Suprapubic skin (tissue), 4 donors: Measurements from ENCODE around the gene ICE1. TPM values are rescaled to one million over a fixed set of nuclear protein-coding genes. Genes with fewer than 3 reads are reported as not detected.

ENCODE experiments used
- DNase-seq, 2 donors: peaks; one replicate each; pipeline ENCODE4 v3.0.0-alpha.2; 2019; ENCODE audit warnings: low spot score in 2 of 2
- H3K27ac ChIP-seq: fragments of 200-600 bp; sonication (generic); one replicate; pipeline ENCODE4 v1.5.1; 2019
- H3K27me3 ChIP-seq: fragments of 200-600 bp; sonication (generic); one replicate; pipeline ENCODE4 v1.5.1; 2019
- H3K36me3 ChIP-seq: fragments of 200-600 bp; sonication (generic); one replicate; pipeline ENCODE4 v1.5.1; 2019
- H3K4me1 ChIP-seq: fragments of 200-600 bp; sonication (generic); one replicate; pipeline ENCODE4 v1.5.1; 2019
- H3K4me3 ChIP-seq: fragments of 200-600 bp; sonication (generic); one replicate; pipeline ENCODE4 v1.5.1; 2019; ENCODE audit warnings: mild to moderate bottlenecking
- H3K9me3 ChIP-seq: fragments of 200-600 bp; sonication (generic); one replicate; pipeline ENCODE4 v1.5.1; 2019
- EP300 ChIP-seq: sonication (generic); formaldehyde crosslinking; IDR thresholded peaks from one replicate; pipeline ENCODE4 v1.6.1; 2017; ENCODE audit warnings: antibody characterized with exemption
- POLR2A ChIP-seq, 2 donors: fragments of 450-650 bp; IDR thresholded peaks; one replicate each; pipeline ENCODE4 v1.6.1; 2017; ENCODE audit warnings: antibody characterized with exemption in 2 of 2, mild to moderate bottlenecking in 2 of 2, moderate library complexity in 2 of 2
- POLR2AphosphoS5 ChIP-seq, 3 donors: sonication (generic); formaldehyde crosslinking; IDR thresholded peaks; one replicate each; pipeline ENCODE4 v1.6.1; 2017; ENCODE audit warnings: antibody characterized with exemption in 3 of 3
- WGBS: methylation state at CpG from one replicate; pipeline ENCODE4 v1.1.5; 2018; 5-methylcytosine and 5-hydroxymethylcytosine counted together
- total RNA-seq, 4 donors: library from RNA; depleted of rRNA; stranded (reverse); fragments of >200 nt; gene quantifications; one replicate each; pipeline ENCODE4 v1.1.0, GENCODE V29; 2016
- TF ChIP-seq, protein P1 (sequence below), 2 donors: fragments of 200-600 bp in 1 of 2; fragments of 450-650 bp in 1 of 2; sonication (generic) in 1 of 2; IDR thresholded peaks; one replicate each; pipeline ENCODE4 v1.5.1; 2016 to 2019; ENCODE audit warnings: antibody characterized with exemption in 2 of 2, mild to moderate bottlenecking in 1 of 2, moderate library complexity in 1 of 2

The ICE1 gene
- total RNA-seq, 4 donors from 2014 or later = 17.6 to 27.4 (median 24.1) TPM

DNA sequence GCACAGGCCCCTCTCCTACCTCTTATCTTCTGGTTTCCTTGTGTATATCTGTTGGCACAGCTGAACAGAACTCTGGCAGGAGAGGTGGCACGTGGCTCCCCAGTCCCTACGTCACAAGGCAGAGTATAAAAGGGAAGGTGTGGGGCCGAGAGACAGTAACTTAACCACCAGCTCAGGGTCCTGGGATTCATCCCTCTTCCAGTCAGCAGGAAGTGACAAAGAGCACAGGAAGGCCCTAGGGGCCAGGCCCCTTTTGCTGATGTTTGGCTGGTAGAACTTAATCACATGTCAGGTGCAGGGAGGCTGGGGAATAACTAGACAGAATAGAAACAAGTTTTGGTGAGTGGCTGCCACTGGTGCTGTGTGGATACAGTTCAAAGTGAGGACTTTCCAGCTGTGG lies 4.5 kb upstream of the ICE1 start:
- Histone ChIP-seq H3K27me3 (no peaks in the 10 kb centered on the region), H3K36me3 (no peaks in the 10 kb centered on the region), H3K4me3 (no peak overlapping the region), H3K27ac (no peak overlapping the region), H3K9me3 (no peaks in the 10 kb centered on the region), H3K4me1 (peaks cover 17% of the 10 kb centered on the region)
- WGBS = 72% methylated on average over 3 of the region's 3 CpGs
- no peak for DNase-seq
- TF ChIP-seq POLR2A (IDR thresholded peaks at IDR 0.05) = no peak
- no peak for TF ChIP-seq POLR2AphosphoS5 (IDR thresholded peaks at IDR 0.05)
- no peak for TF ChIP-seq EP300
- TF ChIP-seq, protein P1, sequence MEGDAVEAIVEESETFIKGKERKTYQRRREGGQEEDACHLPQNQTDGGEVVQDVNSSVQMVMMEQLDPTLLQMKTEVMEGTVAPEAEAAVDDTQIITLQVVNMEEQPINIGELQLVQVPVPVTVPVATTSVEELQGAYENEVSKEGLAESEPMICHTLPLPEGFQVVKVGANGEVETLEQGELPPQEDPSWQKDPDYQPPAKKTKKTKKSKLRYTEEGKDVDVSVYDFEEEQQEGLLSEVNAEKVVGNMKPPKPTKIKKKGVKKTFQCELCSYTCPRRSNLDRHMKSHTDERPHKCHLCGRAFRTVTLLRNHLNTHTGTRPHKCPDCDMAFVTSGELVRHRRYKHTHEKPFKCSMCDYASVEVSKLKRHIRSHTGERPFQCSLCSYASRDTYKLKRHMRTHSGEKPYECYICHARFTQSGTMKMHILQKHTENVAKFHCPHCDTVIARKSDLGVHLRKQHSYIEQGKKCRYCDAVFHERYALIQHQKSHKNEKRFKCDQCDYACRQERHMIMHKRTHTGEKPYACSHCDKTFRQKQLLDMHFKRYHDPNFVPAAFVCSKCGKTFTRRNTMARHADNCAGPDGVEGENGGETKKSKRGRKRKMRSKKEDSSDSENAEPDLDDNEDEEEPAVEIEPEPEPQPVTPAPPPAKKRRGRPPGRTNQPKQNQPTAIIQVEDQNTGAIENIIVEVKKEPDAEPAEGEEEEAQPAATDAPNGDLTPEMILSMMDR (IDR thresholded peaks at IDR 0.05) = no peak

- TF ChIP-seq POLR2A (IDR thresholded peaks at IDR 0.05) = no peak
- TF ChIP-seq POLR2AphosphoS5 (IDR thresholded peaks at IDR 0.05) = no peak
- no peak for TF ChIP-seq EP300
- TF ChIP-seq, protein P1 (IDR thresholded peaks at IDR 0.05) = no peak
- H3K4me3 ChIP-seq = no peak overlapping the region
- 83% methylated on average over 7 of the region's 7 CpGs for WGBS
- no peaks in the 10 kb centered on the region for H3K27me3 ChIP-seq
- peaks cover 24% of the 10 kb centered on the region for H3K4me1 ChIP-seq
- no peaks in the 10 kb centered on the region for H3K36me3 ChIP-seq
- DNase-seq = no peak
- H3K27ac ChIP-seq = no peak overlapping the region
- H3K9me3 ChIP-seq = no peaks in the 10 kb centered on the region
Measured at GRCh38 chr5:5418764-5419163, 3.7 kb upstream of the ICE1 start.

DNA sequence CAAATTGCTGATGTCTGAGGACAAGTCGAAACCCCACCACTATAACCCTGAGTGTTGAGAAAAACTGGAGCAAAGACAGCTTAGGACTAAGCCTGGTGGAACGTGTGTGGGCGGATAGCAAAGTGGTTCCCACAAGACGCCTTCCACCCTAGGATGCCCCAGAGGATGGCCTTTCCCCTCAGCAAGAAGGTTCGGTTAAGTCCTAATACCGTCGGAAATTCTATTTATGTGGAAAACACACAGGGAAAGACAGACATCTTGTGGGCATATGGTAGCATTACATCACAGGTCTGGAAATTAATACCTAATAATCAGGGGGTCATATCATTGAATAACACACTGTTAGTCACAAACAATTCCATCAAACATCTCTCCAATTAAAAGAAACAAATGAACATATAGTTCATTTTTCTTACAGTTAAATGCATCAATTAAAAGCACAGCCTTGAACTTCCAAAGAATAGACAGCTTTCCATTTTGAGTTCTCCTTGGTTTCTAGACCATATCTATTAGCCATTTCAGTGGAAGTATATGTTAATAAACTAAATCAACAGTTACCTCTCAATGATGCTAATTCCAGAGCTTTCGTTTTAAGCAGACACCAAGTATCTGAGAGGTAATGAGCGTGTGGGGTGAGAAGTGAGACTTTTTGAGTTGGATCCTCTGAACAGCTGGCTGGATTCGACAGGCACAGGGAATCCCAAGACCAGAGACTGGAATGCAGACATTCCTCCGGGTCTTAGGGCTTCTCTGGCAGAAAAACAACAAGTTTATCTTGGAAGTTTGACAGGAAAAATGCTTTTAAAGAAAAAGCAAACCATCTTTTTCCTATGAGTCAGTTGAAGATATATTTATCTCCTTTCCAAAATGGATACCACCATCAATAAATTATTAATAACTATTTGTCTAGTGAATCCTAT lies 2.9 kb upstream of the ICE1 start:
- no peak for DNase-seq
- Histone ChIP-seq H3K4me1 (peaks cover 32% of the 10 kb centered on the region), H3K9me3 (no peaks in the 10 kb centered on the region), H3K27me3 (no peaks in the 10 kb centered on the region), H3K27ac (no peak overlapping the region), H3K36me3 (no peaks in the 10 kb centered on the region), H3K4me3 (no peak overlapping the region)
- 26% methylated on average over 11 of the region's 11 CpGs for WGBS
- TF ChIP-seq EP300 (no peak), POLR2AphosphoS5 (IDR thresholded peaks at IDR 0.05) (no peak), POLR2A (IDR thresholded peaks at IDR 0.05) (no peak)
- TF ChIP-seq, protein P1 (IDR thresholded peaks at IDR 0.05) = peak; percentile 59 to 61

DNA sequence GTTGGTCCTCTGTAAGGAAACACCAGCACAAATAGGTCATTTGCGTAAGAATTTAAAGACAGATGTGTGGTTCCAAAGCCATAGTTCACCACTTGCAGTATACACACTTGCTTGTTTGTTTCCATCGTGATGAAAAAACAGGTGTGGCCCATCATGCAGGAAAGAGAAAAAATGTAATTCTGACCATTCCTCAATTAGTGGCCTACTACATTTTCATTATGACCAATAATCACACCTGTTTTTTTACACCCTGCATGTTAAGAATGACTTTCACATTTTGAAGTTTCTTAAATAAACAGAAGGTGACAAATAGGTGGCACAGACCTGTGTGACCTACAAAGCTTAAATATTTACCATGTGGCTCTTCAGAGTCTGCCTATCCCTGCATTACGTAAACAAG lies 2.2 kb upstream of the ICE1 start:
- H3K27ac ChIP-seq = no peak overlapping the region
- DNase-seq = no peak
- no peak overlapping the region for H3K4me3 ChIP-seq
- 87% methylated on average over 3 of the region's 3 CpGs for WGBS
- H3K9me3 ChIP-seq = no peaks in the 10 kb centered on the region
- no peaks in the 10 kb centered on the region for H3K27me3 ChIP-seq
- no peaks in the 10 kb centered on the region for H3K36me3 ChIP-seq
- H3K4me1 ChIP-seq = peaks cover 39% of the 10 kb centered on the region
- TF ChIP-seq POLR2AphosphoS5 (IDR thresholded peaks at IDR 0.05) (no peak), POLR2A (IDR thresholded peaks at IDR 0.05) (no peak), EP300 (no peak)
- TF ChIP-seq, protein P1 (IDR thresholded peaks at IDR 0.05) = no peak

- 28% methylated on average over 24 of the region's 24 CpGs for WGBS
- Histone ChIP-seq H3K36me3 (no peaks in the 10 kb centered on the region), H3K4me1 (peaks cover 47% of the 10 kb centered on the region), H3K27me3 (no peaks in the 10 kb centered on the region), H3K9me3 (no peaks in the 10 kb centered on the region), H3K4me3 (peak overlapping the region; percentile 88), H3K27ac (peak overlapping the region; percentile 94)
- no peak for DNase-seq
- TF ChIP-seq POLR2AphosphoS5 (IDR thresholded peaks at IDR 0.05) = no peak
- no peak for TF ChIP-seq EP300
- TF ChIP-seq, protein P1 (IDR thresholded peaks at IDR 0.05) = no peak
- TF ChIP-seq POLR2A (IDR thresholded peaks at IDR 0.05) = no peak
Measured at GRCh38 chr5:5421149-5421960, 1.1 kb upstream of the ICE1 start.
